Neuron (in vitro differentiated cells): Measurements from ENCODE around the gene PRRT2.
"Not testable (repeated sequence)": the region's sequence is repeated elsewhere in the genome, so short reads cannot be mapped to it uniquely, and the experiment has no call there.

ENCODE experiments used
- H2AFZ ChIP-seq: one replicate; pipeline ENCODE4 v1.6.1; 2013; ENCODE audit warnings: low read depth, mild to moderate bottlenecking, inconsistent platforms, low read length, moderate library complexity
- H3K27me3 ChIP-seq: one replicate; pipeline ENCODE4 v1.6.1; 2013; ENCODE audit warnings: low read length; ENCODE audit not compliant: insufficient read depth
- H3K36me3 ChIP-seq: one replicate; pipeline ENCODE4 v1.6.1; 2013; ENCODE audit warnings: low read length; ENCODE audit not compliant: insufficient read depth
- H3K4me1 ChIP-seq: one replicate; pipeline ENCODE4 v1.6.1; 2013; ENCODE audit warnings: low read length; ENCODE audit not compliant: insufficient read depth
- H3K4me3 ChIP-seq: 2 replicates; pipeline ENCODE4 v1.5.1; 2013; ENCODE audit warnings: mild to moderate bottlenecking, low read length, moderate library complexity
- H3K9me3 ChIP-seq: one replicate; pipeline ENCODE4 v1.6.1; 2013; ENCODE audit warnings: low read length

Gene PRRT2

DNA sequence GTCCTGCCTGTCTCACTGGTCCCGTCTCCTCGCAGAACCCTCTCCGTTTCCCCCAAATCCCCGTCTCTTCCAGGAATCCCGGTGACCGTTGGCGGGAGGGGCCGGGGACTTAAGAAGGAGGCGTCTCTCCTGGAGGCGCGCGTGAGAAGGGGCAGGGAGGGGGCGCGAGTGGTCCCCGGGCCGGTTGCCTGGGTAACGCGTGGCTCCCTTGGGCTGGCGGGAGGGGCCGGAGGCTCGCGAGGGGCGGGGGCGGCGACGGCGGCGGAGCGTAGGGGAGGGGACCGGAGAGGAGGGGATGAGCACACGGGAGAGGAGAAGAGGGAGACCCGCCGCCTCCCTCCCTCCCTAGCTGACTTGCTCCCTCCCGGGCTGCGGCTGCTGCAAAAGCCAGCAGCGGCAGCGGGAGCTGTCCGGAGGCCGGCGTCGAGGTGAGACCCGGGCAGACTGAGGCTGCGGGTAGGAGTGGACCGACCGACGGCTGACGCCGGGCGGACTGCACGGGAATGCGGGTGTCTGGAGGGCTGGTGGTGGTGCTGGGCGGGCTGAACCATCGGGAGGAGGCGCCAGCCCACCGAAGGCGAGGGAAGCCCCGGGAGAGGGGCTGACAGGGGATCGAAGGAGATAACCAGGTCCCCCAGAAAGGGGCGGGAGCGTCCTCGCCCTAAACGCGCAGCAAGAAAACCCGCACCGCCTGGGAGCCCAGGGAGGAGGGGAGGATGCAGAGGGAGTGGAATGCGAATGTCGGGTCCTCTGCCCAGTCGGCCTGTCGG is at the start of gene PRRT2:
Gene PRRT2 (plus strand): TSS at position 298 of the 770 bp plus-strand sequence. CDS start 862 bp downstream, outside the sequence.
- Histone ChIP-seq H2AFZ (no peak within 1 kb of the TSS), H3K9me3 (no peaks in the 10 kb centered on the region), H3K27me3 (no peaks in the 10 kb centered on the region), H3K4me3 (peak within 1 kb of the TSS; percentile 83), H3K4me1 (peaks cover 66% of the 10 kb centered on the region), H3K36me3 (peaks cover 16% of the 10 kb centered on the region)

DNA sequence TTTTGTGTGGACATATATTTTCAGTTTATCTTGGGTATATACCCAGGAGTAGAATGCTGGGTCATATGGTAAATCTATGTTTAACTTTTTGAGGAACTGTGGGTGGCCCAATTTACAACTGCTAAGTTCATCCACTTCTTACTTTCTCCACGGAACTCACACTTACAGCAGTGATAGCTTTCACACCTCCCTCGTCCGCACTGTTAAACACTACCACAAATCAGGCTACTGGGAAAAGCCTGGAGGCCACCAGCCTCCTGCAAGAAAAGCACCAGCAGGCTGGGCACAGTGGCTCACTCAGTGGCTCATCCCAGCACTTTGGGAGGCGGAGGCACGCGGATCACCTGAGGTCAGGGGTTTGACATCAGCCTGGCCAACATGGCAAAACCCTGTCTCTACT is 48.7 kb upstream of the PRRT2 start:
- no peak overlapping the region for H3K4me3 ChIP-seq
- no peaks in the 10 kb centered on the region for H3K36me3 ChIP-seq
- H2AFZ ChIP-seq: no peak overlapping the region
- peaks cover 3% of the 10 kb centered on the region for H3K27me3 ChIP-seq
- H3K9me3 ChIP-seq: no peaks in the 10 kb centered on the region
- no peaks in the 10 kb centered on the region for H3K4me1 ChIP-seq

DNA sequence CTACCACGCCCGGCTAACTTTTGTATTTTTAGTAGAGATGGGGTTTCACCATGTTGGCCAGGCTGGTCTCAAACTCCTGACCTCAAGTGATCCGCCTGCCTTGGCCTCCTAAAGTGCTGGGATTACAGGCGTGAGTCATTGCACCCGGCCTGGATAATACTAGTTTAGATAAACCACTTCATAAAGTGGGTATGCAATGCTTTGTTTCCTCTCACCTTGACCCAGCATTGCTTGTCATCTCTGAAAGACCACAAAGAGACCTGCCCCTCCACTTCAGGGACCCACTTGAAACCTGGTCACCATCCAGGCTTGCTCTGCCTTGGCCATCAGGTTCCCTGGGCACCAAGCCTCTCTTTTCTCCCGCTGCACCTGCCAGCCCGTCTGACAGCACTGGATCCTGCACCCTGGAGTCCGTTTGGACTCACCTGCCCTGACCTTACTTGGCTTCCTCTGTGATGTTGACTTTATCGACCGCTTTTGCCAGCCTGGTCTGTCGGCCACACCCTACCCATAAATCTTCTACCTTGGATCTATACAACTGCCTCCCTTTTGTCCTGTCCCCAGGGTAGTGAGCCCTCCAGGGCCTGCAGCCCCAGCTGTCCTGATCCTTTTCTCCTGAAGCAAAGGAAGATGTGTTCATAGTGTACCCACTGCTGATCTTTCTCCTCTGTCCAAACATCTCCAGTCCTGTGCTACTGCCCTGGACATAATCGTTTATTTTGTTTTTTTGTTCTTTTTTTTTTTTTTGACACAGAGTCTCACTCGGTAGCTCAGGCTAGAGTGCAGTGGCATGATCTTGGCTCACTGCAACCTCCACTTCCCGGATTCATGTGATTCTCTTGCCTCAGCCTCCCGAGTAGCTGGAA is 46.6 kb upstream of the PRRT2 start:
- no peak overlapping the region for H2AFZ ChIP-seq
- H3K36me3 ChIP-seq: no peaks in the 10 kb centered on the region
- peaks cover 3% of the 10 kb centered on the region for H3K27me3 ChIP-seq
- no peak overlapping the region for H3K4me3 ChIP-seq
- no peaks in the 10 kb centered on the region for H3K9me3 ChIP-seq
- no peaks in the 10 kb centered on the region for H3K4me1 ChIP-seq

DNA sequence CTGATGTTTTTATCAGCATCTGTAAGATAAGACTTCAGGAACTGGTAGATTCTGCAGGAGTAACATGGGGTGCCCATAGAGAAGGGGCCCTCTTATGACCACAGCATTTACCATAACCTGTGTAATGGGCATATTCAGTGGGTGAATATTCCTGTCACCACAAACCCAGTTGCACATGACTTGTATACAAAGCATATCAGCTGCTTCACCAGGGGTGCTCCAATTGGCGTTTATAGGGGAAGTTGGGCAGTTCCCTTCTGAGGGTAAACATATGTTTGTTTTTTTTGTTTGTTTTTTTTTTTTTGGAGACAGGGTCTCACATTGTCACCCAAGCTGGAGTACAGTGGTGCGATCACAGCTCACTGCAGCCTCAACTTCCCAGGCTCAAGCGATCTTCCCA is 45.4 kb upstream of the PRRT2 start:
- H3K9me3 ChIP-seq: no peaks in the 10 kb centered on the region
- peaks cover 3% of the 10 kb centered on the region for H3K27me3 ChIP-seq
- H3K4me3 ChIP-seq: no peak overlapping the region
- no peaks in the 10 kb centered on the region for H3K36me3 ChIP-seq
- H2AFZ ChIP-seq: no peak overlapping the region
- H3K4me1 ChIP-seq: no peaks in the 10 kb centered on the region

DNA sequence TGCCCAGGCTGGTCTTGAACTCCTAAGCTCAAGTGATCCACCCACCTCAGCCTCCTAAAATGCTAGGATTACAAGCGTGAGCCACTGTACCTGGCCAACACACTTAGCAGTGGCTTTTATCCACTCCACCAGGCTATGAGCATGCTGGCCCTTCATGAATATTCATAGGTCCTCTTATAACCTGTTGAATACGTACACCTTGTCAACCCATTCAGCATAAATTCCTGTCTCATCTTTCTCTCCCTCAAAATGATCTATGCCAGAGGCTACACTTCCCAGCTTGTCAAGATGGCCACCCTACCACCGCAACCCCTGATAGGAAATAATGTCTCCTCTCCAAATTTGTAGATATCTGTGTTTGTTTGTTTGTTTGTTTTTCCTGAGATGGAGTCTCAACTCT is 44.9 kb upstream of the PRRT2 start:
- H3K36me3 ChIP-seq: no peaks in the 10 kb centered on the region
- no peaks in the 10 kb centered on the region for H3K9me3 ChIP-seq
- peaks cover 3% of the 10 kb centered on the region for H3K27me3 ChIP-seq
- no peaks in the 10 kb centered on the region for H3K4me1 ChIP-seq
- no peak overlapping the region for H3K4me3 ChIP-seq
- no peak overlapping the region for H2AFZ ChIP-seq

DNA sequence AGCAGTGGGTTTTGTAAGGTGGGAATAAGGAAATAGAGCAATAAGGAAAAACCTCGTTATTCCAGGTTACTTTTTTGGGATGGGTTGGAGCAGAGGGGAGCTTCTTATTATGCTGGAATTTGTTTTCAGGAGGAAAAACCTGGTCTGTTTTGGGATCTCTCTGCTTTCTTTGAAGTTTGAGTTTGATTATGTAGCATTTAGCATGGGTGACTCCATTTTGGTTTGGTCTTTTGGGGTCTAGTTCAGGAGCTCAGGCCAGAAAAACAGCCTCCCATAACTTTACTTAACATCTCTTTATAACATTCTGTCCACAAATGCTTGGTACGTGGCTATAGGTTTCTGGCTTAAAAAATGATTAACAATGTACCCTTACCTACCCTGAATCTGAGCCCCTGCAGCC is 42.5 kb upstream of the PRRT2 start:
- no peaks in the 10 kb centered on the region for H3K9me3 ChIP-seq
- peaks cover 3% of the 10 kb centered on the region for H3K27me3 ChIP-seq

DNA sequence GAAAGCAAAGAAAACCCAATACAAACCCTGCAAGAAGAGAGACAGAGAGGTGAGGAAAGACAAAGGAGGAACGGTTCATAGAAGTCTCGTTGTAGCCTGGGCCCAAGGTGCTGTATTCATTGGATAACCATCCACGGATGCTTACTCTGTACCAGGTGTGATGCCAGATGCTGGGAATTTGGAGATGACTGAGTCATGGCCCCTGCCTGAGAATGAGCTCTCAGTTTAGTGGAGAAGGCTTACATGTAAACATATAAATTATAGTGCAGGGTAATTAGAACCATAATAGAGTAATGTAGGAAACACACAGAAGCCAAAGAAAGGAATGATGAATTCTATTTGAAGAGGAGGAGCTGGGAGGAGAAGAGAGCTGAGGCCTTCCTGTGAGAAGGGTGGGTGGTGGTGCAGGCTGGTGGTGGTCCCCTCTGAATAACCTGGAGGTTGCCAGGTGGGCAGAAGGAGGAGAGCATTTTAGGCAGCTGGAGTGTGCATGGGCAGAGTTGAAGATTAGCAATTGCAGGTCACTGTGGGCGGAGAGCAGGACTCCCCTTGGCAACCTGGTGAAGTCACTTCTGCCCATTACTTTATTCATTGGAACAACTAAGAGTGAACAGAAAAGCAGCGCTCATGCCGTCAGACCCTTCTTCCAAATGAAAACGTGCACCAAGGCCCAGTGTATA is 41.6 kb upstream of the PRRT2 start:
- no peaks in the 10 kb centered on the region for H3K9me3 ChIP-seq
- H3K27me3 ChIP-seq: peaks cover 1% of the 10 kb centered on the region
- no peak overlapping the region for H3K4me3 ChIP-seq
- no peaks in the 10 kb centered on the region for H3K4me1 ChIP-seq
- H2AFZ ChIP-seq: no peak overlapping the region
- H3K36me3 ChIP-seq: no peaks in the 10 kb centered on the region

More for the DNA sequence above, 42.5 kb upstream of the PRRT2 start:
- Histone ChIP-seq H3K4me1 (no peaks in the 10 kb centered on the region), H2AFZ (no peak overlapping the region), H3K36me3 (no peaks in the 10 kb centered on the region), H3K4me3 (no peak overlapping the region)

DNA sequence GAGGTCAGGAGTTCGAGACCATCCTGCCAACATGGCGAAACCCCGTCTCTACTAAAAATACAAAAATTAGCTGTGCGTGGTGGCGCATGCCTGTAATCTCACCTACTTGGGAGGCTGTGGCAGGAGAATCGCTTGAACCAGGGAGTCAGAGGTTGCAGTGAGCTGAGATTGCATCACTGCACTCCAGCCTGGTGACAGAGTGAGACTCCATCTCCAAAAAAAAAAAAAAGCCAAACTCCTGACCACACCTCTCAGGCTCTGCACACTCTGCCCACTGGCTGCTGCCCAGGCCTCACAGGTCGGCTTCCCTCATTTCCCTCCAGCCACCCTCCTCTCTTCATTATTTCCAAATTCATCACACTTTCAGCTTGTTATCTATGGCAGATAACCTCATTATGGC is 39.7 kb upstream of the PRRT2 start:
- H3K4me1 ChIP-seq, H3K27me3 ChIP-seq, H3K4me3 ChIP-seq, H2AFZ ChIP-seq, H3K36me3 ChIP-seq, H3K9me3 ChIP-seq: not testable (repeated sequence)

DNA sequence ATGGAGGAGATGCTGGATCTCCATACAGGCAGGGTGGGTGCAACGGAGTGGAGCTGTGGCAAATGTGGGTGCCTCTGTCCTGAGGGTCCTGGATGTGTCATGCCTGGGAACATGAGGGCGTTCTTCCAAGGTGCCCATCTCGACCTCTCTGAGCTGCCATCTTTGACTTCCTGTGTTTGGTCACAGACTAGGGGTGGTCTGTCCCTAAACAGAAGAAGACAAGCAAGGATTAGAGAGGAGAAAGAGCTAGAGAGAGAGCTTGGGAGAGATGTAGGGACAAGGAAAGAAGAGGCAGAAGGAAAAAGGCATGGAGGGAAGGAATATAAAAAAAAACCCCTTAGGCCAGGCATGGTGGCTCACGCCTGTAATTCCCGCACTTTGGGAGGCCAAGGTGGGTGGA is 37.3 kb upstream of the PRRT2 start:
- H3K27me3 ChIP-seq: peaks cover 4% of the 10 kb centered on the region

DNA sequence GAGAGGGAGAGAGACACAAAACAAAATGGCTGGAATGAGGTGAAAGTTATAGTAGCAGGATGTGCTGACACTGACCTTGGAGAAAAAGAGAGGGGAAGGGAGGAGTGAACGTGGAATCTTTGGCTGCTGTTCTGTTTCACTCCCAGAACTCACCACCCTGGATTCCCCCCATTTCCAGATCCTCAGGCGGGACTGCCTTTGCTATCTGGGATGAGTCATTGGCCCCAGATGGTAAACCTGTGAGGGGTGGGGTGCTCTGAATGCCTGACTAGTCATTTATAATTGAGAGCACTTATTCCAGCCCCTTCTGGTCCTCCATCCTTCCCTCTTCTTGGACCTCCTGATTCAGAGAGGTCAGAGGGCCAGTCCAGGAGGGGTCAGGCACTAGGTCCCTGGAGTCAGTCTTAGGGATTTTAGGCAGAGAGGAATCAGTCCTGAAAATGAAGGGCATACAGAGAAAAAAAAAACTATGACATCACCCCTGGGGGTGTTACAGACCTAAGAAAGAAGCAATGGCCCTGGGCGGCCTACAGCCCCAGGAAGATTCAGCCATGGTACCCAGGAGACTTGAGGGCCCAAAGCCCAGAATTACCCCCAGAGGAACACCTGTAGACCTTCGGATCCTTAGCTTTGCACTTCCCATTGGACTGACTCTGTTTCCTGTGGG is 36.1 kb upstream of the PRRT2 start:
- Histone ChIP-seq H3K27me3 (peaks cover 7% of the 10 kb centered on the region), H3K4me3 (no peak overlapping the region), H3K36me3 (no peaks in the 10 kb centered on the region), H3K9me3 (no peaks in the 10 kb centered on the region), H3K4me1 (no peaks in the 10 kb centered on the region), H2AFZ (no peak overlapping the region)

More for the DNA sequence above, 37.3 kb upstream of the PRRT2 start:
- Histone ChIP-seq H3K4me1 (no peaks in the 10 kb centered on the region), H3K36me3 (no peaks in the 10 kb centered on the region), H3K4me3 (no peak overlapping the region), H3K9me3 (no peaks in the 10 kb centered on the region), H2AFZ (no peak overlapping the region)

DNA sequence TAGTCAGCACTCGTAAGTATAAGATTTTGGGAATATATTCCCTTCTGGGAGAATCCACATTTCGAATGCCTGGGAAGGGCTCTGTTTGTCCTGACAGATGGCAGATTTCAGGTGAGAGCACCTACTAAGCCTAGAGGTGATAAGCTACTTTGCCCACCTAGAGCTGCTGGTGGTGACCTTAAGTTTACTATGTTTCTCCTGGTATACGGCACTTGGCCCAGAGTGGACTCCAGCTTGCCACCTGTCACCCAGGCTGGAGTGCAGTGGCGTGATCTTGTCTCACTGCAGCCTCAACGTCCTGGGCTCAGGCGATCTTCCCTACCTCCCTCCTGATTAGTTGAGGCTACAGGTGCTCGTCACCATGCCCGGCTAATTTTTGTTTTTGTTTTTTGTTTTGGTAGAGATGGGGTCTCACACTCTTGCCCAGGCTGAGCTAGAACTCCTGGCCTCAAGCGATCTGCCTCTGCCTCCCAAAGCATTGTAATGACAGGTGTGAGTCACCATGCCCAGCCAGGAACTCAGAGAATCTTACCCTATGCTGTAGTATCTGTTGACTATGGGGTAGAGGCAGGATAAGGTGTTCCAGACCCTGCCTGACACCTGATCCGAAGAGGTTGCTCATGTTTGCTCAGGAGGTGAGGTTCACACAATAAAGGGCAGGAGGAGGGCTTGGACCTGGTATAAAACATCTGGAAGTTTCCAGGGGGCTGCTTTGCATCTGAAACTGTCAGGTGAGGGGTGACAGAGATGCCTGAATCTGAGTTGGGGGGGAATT is 34.2 kb upstream of the PRRT2 start, which contains the start of gene ZG16:
Gene ZG16 (plus strand): TSS at position 681 of the 775 bp plus-strand sequence. CDS start 1,011 bp downstream, outside the sequence.
- H3K9me3 ChIP-seq: no peaks in the 10 kb centered on the region
- peaks cover 9% of the 10 kb centered on the region for H3K27me3 ChIP-seq
- no peaks in the 10 kb centered on the region for H3K36me3 ChIP-seq
- H3K4me3 ChIP-seq: no peak within 1 kb of the TSS
- no peaks in the 10 kb centered on the region for H3K4me1 ChIP-seq
- no peak within 1 kb of the TSS for H2AFZ ChIP-seq

DNA sequence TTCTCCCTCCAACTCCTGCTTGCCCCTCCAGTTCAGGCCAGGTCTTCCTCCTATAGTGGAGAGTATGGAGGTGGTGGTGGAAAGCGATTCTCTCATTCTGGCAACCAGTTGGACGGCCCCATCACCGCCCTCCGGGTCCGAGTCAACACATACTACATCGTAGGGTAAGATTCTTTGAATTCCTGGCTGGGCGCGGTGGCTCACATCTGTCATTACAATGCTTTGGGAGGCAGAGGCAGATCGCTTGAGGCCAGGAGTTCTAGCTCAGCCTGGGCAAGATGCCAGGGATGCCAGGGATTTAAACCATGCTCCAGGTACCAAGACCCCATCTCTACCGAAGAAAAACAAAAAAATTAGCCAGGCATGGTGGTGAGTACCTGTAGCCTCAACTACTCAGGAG is 32.5 kb upstream of the PRRT2 start:
- Histone ChIP-seq H2AFZ (no peak overlapping the region), H3K9me3 (no peaks in the 10 kb centered on the region), H3K4me1 (peaks cover 6% of the 10 kb centered on the region), H3K36me3 (no peaks in the 10 kb centered on the region), H3K27me3 (peaks cover 9% of the 10 kb centered on the region), H3K4me3 (no peak overlapping the region)
